ENCODE measurements around the gene STK4.

STK4 gene

GRCh38 chr20:45115829-45116228 is 149.5 kb downstream of the STK4 start:
- DNase-seq = no peak

GRCh38 chr20:45117581-45117980 is 151.3 kb downstream of the STK4 start:
- DNase-seq = no peak

GRCh38 chr20:45118028-45118427 is 151.7 kb downstream of the STK4 start:
- DNase-seq = no peak

- no peak for DNase-seq
These were observed 153.4 kb downstream of the STK4 start for GRCh38 chr20:45119556-45120266.

- DNase-seq = no peak
These were observed 155.1 kb downstream of the STK4 start for GRCh38 chr20:45121388-45121787.

- DNase-seq = no peak
These were observed 158.1 kb downstream of the STK4 start, which contains the start of gene WFDC12 for GRCh38 chr20:45124365-45124764. WFDC12 (minus strand) TSS chr20:45124465; CDS start chr20:45124447, 18 bp downstream.

- no peak for DNase-seq
These were observed 161.8 kb downstream of the STK4 start for GRCh38 chr20:45128099-45128498.

Measured in CD4-positive, alpha-beta T cell treated with Interferon alpha-2 for 1 hour (primary cell).